Neural cell (in vitro differentiated cells): ENCODE data around the gene CDKAL1.

ENCODE experiments used
- EP300 ChIP-seq: fragments of 450-650 bp; conservative IDR thresholded peaks from 2 replicates; pipeline ENCODE4 v1.6.1; 2014; ENCODE audit warnings: antibody characterized with exemption, mild to moderate bottlenecking, moderate library complexity; ENCODE audit not compliant: poor library complexity, severe bottlenecking
- EZH2 ChIP-seq: fragments of 200-600, 300-800 bp; shearing (Covaris generic), sonication (generic); IDR thresholded peaks from 2 replicates; pipeline ENCODE4 v1.6.1; 2014; ENCODE audit warnings: antibody characterized with exemption, low read length, borderline replicate concordance, mild to moderate bottlenecking; ENCODE audit not compliant: insufficient read depth, poor library complexity, severe bottlenecking
- MXI1 ChIP-seq: fragments of 450-650 bp; conservative IDR thresholded peaks from 2 replicates; pipeline ENCODE4 v1.6.1; 2014; ENCODE audit warnings: antibody characterized with exemption, mild to moderate bottlenecking; ENCODE audit not compliant: poor library complexity, severe bottlenecking
- POLR2AphosphoS5 ChIP-seq: IDR thresholded peaks from 2 replicates; pipeline ENCODE4 v1.6.1; 2012
- RAD21 ChIP-seq: fragments of 450-650 bp; conservative IDR thresholded peaks from 2 replicates; pipeline ENCODE4 v1.6.1; 2014; ENCODE audit warnings: antibody characterized with exemption, mild to moderate bottlenecking, moderate library complexity
- SMC3 ChIP-seq: fragments of 450-650 bp; conservative IDR thresholded peaks from 2 replicates; pipeline ENCODE4 v1.6.1; 2014; ENCODE audit warnings: antibody characterized with exemption, mild to moderate bottlenecking, moderate library complexity; ENCODE audit not compliant: poor library complexity
- TAF1 ChIP-seq: IDR thresholded peaks from 2 replicates; pipeline ENCODE4 v1.6.1; 2012; ENCODE audit warnings: low read depth
- TF ChIP-seq, protein P1 (sequence below): fragments of 450-650 bp; IDR thresholded peaks from 2 replicates; pipeline ENCODE4 v1.5.1; 2014; ENCODE audit warnings: antibody characterized with exemption, mild to moderate bottlenecking, moderate library complexity; ENCODE audit not compliant: poor library complexity, severe bottlenecking
- TF ChIP-seq, protein P2 (sequence below): IDR thresholded peaks from 2 replicates; pipeline ENCODE4 v1.6.1; 2012; ENCODE audit warnings: borderline replicate concordance

DNA sequence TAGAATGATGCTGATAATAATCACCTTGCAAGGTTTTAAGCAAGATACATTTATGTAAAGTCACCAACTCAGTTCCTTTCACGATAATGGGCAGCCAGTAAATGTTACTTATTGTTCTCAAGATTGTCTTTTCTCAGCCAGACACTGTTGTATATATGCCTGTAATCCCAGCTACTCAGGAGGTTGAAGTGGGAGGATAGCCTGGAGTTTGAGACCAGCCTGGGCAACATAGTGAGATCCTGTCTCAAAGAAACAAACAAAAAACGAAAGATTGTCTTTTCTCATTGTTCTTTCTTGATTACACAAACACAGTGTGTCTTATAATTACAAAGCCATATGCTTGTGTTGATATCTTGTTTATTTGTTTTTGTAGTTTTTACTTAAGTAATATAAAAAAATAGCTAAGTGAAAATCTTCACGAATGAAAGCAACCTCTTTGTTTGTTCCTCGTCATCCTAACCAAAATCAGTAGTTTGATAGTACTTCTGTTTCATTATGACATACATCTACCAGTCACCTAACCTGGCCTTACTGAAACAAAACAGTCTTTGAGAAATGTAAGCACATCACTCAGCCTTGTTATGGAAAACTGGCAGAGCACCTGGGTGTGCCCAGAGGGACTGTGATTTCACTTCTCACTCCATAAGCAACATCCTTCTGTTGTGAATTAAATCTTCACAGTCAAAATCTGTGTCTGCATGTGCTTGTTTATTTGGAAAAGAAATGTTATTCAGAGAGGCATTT, 623.1 kb downstream of the CDKAL1 start:
- TF ChIP-seq, protein P1, sequence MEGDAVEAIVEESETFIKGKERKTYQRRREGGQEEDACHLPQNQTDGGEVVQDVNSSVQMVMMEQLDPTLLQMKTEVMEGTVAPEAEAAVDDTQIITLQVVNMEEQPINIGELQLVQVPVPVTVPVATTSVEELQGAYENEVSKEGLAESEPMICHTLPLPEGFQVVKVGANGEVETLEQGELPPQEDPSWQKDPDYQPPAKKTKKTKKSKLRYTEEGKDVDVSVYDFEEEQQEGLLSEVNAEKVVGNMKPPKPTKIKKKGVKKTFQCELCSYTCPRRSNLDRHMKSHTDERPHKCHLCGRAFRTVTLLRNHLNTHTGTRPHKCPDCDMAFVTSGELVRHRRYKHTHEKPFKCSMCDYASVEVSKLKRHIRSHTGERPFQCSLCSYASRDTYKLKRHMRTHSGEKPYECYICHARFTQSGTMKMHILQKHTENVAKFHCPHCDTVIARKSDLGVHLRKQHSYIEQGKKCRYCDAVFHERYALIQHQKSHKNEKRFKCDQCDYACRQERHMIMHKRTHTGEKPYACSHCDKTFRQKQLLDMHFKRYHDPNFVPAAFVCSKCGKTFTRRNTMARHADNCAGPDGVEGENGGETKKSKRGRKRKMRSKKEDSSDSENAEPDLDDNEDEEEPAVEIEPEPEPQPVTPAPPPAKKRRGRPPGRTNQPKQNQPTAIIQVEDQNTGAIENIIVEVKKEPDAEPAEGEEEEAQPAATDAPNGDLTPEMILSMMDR, result no peak
- no peak for TF ChIP-seq EZH2
- no peak for TF ChIP-seq TAF1
- TF ChIP-seq POLR2AphosphoS5, result no peak
- TF ChIP-seq RAD21, result no peak
- TF ChIP-seq EP300, result no peak
- no peak for TF ChIP-seq MXI1
- TF ChIP-seq, protein P2, sequence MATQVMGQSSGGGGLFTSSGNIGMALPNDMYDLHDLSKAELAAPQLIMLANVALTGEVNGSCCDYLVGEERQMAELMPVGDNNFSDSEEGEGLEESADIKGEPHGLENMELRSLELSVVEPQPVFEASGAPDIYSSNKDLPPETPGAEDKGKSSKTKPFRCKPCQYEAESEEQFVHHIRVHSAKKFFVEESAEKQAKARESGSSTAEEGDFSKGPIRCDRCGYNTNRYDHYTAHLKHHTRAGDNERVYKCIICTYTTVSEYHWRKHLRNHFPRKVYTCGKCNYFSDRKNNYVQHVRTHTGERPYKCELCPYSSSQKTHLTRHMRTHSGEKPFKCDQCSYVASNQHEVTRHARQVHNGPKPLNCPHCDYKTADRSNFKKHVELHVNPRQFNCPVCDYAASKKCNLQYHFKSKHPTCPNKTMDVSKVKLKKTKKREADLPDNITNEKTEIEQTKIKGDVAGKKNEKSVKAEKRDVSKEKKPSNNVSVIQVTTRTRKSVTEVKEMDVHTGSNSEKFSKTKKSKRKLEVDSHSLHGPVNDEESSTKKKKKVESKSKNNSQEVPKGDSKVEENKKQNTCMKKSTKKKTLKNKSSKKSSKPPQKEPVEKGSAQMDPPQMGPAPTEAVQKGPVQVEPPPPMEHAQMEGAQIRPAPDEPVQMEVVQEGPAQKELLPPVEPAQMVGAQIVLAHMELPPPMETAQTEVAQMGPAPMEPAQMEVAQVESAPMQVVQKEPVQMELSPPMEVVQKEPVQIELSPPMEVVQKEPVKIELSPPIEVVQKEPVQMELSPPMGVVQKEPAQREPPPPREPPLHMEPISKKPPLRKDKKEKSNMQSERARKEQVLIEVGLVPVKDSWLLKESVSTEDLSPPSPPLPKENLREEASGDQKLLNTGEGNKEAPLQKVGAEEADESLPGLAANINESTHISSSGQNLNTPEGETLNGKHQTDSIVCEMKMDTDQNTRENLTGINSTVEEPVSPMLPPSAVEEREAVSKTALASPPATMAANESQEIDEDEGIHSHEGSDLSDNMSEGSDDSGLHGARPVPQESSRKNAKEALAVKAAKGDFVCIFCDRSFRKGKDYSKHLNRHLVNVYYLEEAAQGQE, result no peak
- no peak for TF ChIP-seq SMC3
